Measurements from ENCODE around the gene ABCC4. TPM values are rescaled to one million over a fixed set of nuclear protein-coding genes. Genes with fewer than 3 reads are reported as not detected.
A peak's percentile ranks its signal among the peaks of the same experiment; 100 is the strongest.

Gene ABCC4
- total and polyA plus RNA-seq, 2 experiments from 2014 or later: 4.3 to 12.2 TPM

GRCh38 chr13:95300625-95301182 lies 547 bp downstream of the ABCC4 start:
- H3K9me3 Mint-ChIP-seq: peaks cover 12% of the 10 kb centered on the region
- peaks cover 25% of the 10 kb centered on the region for H3K27me3 Mint-ChIP-seq (ENCODE audit: insufficient read depth, low read depth, poor library complexity)

More at GRCh38 chr13:95300625-95301182, 547 bp downstream of the ABCC4 start:
- Histone ChIP-seq H2AFZ (peak overlapping the region; percentile 86), H3K4me1 (ENCODE audit: insufficient read depth) (0 out of 2 replicates have a peak, but pooled peaks cover 5% of the 10 kb centered on the region), H3K4me2 (peak overlapping the region; percentile 84), H3K36me3 (ENCODE audit: insufficient read depth) (no peaks in the 10 kb centered on the region), H3K27ac (ENCODE audit: low read depth) (no peak overlapping the region), H3K27me3 (ENCODE audit: insufficient read depth) (peaks cover 21% of the 10 kb centered on the region), H3K79me2 (replicated peaks; ENCODE audit: insufficient read depth) (no peaks in the 10 kb centered on the region; the same call in none of the 2 replicates), H3F3A (replicated peaks; ENCODE audit: low read depth) (no peaks in the 10 kb centered on the region; the same call in 1 of the 2 replicates), H4K20me1 (replicated peaks; ENCODE audit: insufficient read depth) (no peaks in the 10 kb centered on the region; the same call in 1 of the 2 replicates), H3K9me2 (ENCODE audit: insufficient read depth) (no peaks in the 10 kb centered on the region), H3K4me3 (peak overlapping the region; percentile 79)
- peak; percentile 70 for DNase-seq (ENCODE audit: low spot score)
- no peak overlapping the region for H3K27ac Mint-ChIP-seq
- peaks cover 4% of the 10 kb centered on the region; the same call in 1 of the 3 replicates for H3K4me1 Mint-ChIP-seq
- peaks cover 9% of the 10 kb centered on the region; the same call in 1 of the 3 replicates for H3K36me3 Mint-ChIP-seq (ENCODE audit: low read depth)
- TF ChIP-seq EZH2 (IDR thresholded peaks at IDR 0.05; ENCODE audit: low read depth, unreplicated experiment): no peak
- TF ChIP-seq POLR2AphosphoS5 (IDR thresholded peaks at IDR 0.05; ENCODE audit: low read depth): no peak
- no peak for TF ChIP-seq ETS1 (IDR thresholded peaks at IDR 0.05)
- TF ChIP-seq EZH2phosphoT487 (IDR thresholded peaks at IDR 0.05; ENCODE audit: unreplicated experiment): no peak
- TF ChIP-seq CREB1 (CRISPR knock-in tag; IDR thresholded peaks at IDR 0.05; ENCODE audit: low read depth): no peak
- no peak for TF ChIP-seq REST (IDR thresholded peaks at IDR 0.05; ENCODE audit: unreplicated experiment)
- TF ChIP-seq ZNF114 (CRISPR knock-in tag; IDR thresholded peaks at IDR 0.05): no peak
- no peak for TF ChIP-seq STAT1 (IDR thresholded peaks at IDR 0.05; ENCODE audit: unreplicated experiment)
- no peak for TF ChIP-seq JUNB (IDR thresholded peaks at IDR 0.05; ENCODE audit: unreplicated experiment)
- TF ChIP-seq ZNF331 (CRISPR knock-in tag; IDR thresholded peaks at IDR 0.05; ENCODE audit: low read depth): no peak
- TF ChIP-seq ZNF462 (CRISPR knock-in tag; IDR thresholded peaks at IDR 0.05): no peak
- TF ChIP-seq NANOG (IDR thresholded peaks at IDR 0.05; ENCODE audit: borderline replicate concordance): no peak
- TF ChIP-seq, protein P1, sequence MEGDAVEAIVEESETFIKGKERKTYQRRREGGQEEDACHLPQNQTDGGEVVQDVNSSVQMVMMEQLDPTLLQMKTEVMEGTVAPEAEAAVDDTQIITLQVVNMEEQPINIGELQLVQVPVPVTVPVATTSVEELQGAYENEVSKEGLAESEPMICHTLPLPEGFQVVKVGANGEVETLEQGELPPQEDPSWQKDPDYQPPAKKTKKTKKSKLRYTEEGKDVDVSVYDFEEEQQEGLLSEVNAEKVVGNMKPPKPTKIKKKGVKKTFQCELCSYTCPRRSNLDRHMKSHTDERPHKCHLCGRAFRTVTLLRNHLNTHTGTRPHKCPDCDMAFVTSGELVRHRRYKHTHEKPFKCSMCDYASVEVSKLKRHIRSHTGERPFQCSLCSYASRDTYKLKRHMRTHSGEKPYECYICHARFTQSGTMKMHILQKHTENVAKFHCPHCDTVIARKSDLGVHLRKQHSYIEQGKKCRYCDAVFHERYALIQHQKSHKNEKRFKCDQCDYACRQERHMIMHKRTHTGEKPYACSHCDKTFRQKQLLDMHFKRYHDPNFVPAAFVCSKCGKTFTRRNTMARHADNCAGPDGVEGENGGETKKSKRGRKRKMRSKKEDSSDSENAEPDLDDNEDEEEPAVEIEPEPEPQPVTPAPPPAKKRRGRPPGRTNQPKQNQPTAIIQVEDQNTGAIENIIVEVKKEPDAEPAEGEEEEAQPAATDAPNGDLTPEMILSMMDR (conservative IDR thresholded peaks at IDR 0.05; ENCODE audit: low read depth in 2 of 2): no peak; a peak in 1 of 4 replicates
- ATAC-seq: peak; percentile 55
- peak overlapping the region; percentile 82 for H3K4me3 Mint-ChIP-seq
